Activated CD4-positive, alpha-beta T cell treated with anti-CD3 and anti-CD28 coated beads, Interleukin-2, amount 50 U/mL, for 16 hours (primary cell): ENCODE data around the gene PMVK.

Experiments
- DNase-seq: peaks from one replicate; pipeline ENCODE4 v3.0.0-alpha.2; 2020

PMVK gene

DNA sequence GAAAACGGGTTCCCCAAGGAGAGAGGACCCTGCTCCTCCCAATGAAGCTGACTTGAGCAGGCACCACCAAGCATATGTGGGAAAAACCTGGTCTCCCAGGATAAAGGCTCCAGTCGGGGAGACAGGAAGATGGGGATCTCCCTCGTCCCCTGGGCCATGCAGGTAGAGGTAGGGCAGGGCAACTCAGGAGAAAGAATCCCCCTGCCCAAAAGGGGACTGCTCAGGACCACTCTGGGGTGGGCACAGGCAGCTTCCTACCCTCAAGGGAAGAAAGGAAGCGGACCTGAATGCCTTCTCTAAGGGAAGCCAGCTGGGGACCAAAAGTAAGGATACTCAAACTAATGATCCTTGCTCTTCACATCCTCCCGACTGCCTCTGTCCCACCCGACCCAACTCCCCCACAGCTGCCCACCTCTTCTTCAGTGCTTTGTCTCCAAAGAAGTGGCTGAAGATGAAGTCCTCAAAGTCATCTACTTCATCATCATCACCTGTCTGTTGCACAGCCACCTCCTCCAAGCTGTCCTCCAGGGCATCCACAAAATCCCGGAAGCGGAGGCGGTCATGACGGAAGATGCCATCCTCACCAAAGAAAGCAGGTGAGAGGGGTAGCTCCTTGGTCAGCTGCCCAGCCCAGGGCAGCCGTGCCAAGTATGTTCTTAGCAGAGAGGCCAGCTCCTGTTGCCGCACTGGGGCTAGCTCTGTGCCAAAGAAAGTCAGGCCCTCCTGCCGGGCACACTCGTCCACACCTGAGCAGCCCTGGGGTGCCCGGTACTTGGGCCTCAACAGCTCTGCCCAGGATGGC lies 8.8 kb upstream of the PMVK start:
- no peak for DNase-seq

DNA sequence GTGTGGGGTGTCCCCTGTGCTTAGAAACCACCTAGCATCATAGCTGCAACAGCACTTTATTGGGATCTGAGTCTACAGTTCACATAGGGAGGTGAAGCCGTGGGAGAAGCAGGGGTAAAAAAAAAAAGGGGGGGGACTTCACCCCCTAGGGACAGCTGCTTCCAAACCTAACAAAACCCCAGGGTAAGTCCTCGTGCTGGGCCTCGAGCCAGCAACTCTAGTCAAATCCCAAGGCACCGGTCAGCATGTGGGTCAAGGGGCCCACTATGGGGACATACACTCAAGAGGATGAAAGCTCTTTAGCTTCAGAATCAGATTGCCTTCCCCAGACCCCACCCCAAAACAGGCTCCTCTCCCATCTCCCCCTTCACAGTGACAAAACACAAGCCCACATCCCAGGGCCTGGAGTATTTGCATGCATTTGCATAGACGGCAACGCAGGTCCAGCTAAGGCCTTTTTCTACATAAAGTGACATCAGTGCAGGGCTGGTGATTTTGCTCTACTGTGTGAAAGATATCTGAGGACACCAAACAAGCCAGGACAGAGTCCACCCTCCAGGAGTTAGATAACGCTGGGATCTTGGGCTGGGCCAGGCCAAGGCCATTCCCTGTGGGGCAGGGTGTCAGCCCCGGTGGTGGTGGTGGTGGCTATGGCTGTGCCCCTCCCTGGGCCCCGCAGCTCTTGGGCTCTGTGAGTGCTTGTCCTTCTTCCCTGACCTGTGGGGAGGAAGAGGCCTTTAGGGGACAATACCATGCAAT lies 8.1 kb upstream of the PMVK start:
- no peak for DNase-seq

DNA sequence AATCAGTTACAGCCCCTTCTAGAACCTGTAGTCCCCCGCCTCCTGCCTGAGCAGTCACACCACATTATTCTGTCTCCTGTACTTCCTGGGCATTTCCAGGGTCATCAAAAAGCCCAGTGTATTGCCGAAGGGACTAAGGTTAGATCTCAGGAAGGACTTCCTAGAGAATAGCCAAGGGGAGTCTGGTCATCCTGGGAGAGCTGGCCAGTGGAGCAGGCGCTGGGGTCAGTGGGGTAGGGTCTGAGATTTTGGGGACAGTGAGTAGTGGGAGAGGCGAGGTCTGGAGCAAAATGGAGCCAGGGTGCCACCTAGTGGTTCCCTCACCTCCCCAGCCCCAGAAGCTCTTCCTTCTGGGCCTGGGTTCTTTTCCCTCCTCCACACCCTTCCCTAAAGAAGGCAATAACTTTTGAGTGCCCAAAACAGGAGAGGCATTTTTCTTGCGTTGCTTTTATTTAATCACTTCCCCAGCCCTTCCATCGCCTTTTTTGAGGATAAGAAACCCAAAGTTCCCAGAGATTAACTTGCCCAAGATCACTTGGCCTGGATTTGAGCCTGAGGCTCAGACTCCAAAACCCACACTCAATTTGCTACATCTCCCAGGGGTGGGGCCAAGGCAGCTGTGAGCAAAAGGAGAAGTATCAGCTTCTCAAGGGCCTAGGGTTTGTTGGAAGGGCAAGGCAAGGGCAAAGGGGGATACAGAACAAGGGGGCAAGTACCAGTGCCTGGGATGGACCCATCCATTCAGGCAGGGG lies 7.3 kb upstream of the PMVK start:
- DNase-seq, result peak; percentile 64

DNA sequence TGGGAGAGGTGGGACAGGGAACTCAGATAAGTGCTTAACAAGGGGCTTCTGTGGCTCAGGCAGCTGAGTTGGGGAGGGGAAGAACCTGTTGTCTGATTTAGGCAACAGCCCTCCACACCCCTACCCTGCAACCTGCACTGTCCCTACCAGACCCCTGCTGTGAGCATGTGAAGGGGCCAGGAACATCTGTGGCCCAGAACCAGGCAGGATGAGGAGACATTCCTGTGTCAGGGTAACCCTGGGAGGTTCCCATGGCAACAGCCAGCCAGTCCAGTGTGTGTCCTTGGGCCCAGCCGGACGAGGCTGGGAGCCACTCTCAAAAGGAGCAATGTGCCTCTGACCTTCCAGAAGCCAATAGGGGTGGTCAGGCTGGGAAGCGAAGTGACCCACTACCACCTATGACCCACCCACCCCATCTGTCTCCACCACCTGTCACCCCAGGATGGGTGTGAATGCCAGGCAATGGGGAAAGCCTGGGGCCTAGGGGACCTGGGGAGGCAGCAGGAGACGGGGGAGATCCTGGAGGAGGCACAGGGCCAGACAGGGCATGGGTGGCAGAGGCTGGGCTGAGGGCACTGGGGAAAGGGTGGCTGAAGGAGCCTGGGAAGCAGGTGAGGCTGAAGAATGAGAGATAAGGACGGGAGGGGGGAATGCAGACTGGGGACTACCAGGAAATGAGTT lies 5.0 kb upstream of the PMVK start:
- DNase-seq, result no peak

DNA sequence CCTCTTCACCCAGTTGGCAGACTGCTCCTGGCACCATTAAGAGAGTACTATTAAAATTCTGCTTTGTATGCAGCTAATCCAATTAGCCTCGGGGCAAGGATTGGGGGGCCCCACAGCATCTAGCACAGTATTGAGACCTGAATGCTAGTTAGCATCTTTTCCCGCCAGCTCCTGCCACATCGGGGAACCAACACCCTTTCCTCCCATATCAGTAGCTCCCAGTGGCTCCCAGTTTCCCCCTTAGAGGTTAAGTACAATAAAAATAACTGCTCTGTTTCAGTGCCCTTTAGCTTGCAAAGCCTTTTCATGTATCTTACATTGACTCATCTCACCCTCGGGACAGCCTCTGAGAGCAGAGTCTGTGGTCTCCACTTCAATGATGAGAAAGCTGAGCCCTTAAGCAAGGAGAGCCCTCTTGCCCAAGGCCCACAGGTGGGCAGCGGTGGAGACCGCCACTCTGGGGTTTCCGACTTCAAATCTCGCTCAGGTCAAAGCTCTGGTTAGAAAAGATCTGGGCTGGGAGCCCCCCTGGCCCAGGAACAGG lies 4.2 kb upstream of the PMVK start:
- DNase-seq, result peak; percentile 66

GRCh38 chr1:154940213-154940560 lies 3.7 kb upstream of the PMVK start:
- DNase-seq, result no peak

DNA sequence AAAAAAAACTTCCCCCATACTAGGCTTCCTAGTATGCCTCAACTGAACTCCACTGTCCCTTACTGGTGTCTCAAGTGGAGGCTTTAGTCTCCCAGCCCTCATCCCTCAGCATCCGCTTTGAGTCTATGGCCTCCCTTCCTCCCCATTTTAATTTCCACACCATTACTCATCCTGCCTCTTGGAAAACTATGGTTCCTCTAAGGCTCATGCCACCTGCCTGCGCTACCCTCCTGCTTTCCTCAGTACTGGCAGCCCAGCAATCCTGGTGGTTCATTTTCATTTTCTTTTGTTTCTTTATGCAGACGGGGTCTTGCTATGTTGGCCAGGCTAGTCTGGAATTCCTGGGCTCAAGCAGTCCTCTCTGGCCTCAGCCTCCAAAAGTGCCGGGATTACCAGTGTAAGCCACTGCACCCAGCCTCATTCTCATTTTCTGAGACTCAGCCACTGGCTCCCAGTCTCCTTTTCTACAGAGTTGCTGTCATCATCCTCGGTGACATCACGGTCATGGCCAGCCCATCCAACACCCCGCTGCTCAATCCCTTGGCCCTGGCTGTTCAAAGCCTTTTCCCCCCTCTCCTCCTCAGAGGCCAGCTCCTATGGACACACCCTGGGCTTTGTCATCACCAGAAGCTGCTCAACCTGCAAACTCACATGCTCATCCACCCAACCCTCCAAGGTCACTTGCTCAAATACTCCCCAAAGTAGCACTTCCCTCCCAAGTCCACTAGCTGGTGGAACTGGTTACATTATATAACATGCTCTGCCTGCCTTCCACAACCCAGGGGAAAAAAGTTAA lies 2.3 kb upstream of the PMVK start:
- no peak for DNase-seq

- no peak for DNase-seq
Observed at GRCh38 chr1:154937988-154938386, 1.5 kb upstream of the PMVK start.

- peak; percentile 94 for DNase-seq
Observed at GRCh38 chr1:154937085-154937987, 817 bp upstream of the PMVK start.

DNA sequence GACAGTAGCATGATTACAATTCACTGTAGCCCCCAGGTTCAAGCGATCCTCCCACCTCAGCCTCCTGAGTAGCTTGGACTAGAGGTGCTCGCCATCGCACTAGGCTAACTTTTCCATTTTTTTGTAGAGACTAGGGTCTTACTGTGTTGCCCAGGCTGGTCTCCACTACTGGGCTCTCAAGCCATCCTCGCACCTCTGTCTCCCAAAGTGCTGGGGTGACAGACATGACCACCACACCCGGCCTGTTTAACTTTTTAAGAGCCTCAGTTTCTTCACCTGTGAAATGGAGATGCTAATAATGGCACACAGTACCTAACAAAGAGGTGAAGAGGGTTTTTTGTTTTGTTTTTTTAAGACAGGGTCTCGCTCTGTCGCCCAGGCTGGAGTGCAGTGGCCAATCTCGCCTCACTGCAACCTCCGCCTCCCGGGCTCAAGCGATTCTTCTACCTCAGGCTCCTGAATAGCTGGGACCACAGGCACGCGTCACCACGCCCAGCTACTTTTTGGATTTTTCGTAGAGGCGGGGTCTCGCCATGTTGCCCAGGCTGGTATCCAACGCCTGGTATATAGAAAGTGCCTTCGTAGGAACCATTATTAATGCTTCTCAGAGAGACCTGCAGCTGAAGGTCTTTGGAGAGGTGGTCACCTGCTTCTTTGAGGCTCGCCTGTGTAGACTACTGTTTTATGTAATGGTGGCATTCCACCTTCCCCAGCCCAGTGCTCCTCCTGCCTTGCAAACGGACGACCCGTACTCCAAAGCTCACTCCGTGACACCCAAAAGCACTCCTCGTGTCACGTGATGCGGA lies 567 bp downstream of the PMVK start:
- no peak for DNase-seq

DNA sequence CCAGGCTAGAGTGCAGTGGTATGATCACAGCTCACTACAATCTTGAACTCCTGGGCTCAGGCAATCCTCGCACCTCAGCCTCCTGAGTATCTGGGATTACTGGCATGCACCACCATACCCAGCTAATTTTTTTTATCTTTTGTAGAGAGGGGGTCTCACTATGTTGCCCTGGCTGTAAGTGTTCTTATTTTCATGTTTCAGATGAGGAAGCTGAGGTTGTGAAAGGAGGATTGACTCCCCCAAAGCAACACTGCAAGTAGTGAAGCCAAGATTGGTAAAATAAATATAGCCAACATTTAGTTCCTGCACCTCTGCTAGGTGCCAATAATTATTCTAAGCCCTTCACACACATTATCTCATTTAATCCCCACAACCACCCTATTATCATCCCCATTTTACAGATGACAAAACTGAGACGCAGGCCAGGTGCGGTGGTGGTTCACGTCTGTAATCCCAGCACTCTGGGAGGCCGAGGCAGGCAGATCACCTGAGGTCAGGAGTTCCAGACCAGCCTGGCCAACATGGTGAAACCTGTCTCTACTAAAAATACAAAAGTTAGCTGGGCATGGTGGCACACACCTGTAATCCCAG lies 2.1 kb downstream of the PMVK start:
- DNase-seq, result no peak

- DNase-seq, result no peak
Observed at GRCh38 chr1:154931940-154932487, 4.5 kb downstream of the PMVK start.

DNA sequence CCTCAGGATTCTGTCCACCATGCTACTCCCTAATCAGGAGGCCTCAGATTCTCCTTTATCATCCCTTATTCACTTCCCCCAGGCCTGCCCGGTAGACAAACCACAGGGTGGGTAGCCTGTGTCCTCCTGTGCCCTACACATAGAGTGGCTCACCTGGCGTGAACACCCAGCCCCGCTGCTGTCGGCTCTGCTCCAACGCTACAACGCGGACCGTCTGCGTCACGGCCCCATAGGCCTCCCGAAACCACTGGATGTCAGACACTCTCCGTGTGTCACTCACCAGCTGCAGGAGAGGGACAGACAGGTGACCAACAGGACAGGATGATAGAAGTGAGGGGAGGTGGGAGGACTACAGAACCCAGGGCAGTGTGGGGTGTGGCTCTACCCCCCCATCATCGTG lies 10.3 kb downstream of the PMVK start:
- DNase-seq, result no peak

DNA sequence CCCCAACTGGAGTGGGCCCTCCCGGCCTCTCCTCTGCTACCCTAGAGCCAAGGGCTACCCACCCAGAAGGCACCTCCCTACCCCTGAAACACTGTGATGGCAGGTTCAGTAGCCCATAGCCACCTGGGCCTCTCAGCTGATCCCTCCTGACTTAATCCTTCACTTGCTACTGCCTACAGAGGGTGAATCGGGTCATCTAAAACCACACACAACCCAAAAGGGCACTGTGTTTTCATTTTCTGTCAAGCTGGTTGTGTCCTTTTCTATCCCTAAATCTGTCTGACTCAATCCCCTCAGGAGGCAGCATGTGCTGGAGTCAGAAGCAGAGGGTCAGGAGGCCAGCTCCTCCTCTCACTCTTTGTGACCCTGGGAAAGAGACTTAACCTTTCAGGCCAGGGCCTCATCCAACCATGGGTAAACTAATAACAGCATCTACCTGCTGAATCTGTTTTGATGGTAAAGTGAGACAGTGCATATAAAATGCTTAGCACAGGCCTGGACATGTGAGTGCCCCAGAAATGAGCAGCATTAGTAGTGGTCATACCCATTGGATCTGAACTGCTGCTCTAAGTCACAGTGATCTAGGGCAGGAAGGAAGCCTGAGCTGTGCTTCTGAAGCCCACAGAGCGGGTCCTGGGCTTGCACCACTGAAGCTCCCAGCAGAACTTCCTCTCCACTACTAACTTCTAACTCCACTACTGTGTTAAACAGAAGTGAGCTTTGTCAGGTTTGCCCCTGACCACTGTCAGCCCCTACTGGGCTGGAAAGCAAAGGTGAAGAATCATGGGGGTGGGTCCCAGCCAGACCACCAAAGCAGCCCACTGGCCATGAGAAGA lies 11.0 kb downstream of the PMVK start:
- no peak for DNase-seq

- no peak for DNase-seq
Observed at GRCh38 chr1:154923695-154924094, 12.8 kb downstream of the PMVK start.

DNA sequence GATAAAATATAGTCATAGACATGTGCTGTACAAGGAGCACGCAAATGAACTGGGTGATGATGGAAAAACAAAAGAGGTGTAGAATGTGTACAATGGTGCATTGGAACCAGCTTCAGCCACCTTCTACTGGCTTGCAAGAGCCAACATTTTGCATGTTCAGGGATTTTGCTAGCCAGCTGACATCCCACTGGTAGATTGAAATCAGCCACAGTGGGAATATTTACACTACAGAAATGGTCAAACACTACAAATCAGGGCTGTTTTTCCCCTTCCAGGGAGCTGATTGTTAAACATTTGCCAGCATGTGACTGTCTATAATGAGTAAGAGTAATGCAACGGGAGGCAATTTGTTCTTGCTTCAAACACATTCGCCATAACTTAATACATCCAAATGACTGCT lies 23.2 kb downstream of the PMVK start:
- DNase-seq, result no peak

GRCh38 chr1:154912755-154913154 lies 23.8 kb downstream of the PMVK start:
- no peak for DNase-seq
